Umbilical cord (tissue), 2 donors: ENCODE results near the gene RPS24. TPM values are rescaled to one million over a fixed set of nuclear protein-coding genes. Genes with fewer than 3 reads are reported as not detected.
"Not testable (repeated sequence)": the region's sequence is repeated elsewhere in the genome, so short reads cannot be mapped to it uniquely, and the experiment has no call there.

ENCODE experiments used
- DNase-seq: peaks from one replicate; pipeline ENCODE4 v3.0.0-alpha.2; 2015; ENCODE audit warnings: low spot score
- total RNA-seq: library from RNA; depleted of rRNA; stranded (reverse); fragments of >200 nt; gene quantifications from one replicate; pipeline ENCODE4 v1.2.3, GENCODE V29; 2014; ENCODE audit warnings: low replicate concordance; ENCODE audit not compliant: insufficient read depth

The RPS24 gene
- total RNA-seq: 3,243 TPM

DNA sequence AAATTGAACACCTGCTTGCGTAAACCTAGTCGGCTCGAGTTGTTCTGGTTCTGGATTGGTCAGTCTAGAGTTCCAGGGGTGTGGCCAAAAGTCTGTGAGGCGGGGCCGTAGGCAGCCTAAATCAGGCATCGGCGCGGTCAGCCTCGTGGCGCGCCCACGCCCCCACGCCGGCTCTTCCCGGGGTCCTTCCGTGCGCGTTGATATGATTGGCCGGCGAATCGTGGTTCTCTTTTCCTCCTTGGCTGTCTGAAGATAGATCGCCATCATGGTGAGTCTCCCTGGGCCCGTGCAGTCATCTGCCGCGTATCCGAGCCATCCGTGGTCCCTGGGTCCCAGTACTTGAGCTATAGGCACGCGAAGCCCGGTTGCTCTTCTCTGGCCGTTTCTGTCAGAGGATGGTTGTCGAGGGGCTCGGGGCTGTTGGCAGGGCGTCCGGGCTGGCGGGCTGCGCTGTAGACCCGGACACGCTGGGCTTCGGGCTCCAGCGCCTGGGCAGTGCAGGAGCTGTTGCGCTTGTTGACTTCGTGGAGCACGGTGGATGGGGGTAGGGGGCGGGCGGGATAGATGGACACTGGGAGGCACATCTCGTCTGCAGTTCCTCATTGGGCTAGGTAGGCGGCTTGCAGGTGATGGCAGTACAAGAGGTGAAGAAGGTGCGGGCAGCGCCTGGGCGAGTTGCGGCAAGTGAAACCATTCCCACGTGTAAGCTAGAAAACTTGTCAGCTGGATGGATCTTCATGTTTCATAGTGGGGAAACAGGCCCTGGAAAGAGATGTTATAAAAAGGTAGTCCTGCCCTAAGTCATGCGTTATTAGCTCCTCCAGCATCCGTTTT is at the start of gene RPS24:
TSS of gene RPS24 (plus strand) at position 227 of the 834 bp plus-strand sequence. CDS start at position 266, 39 bp downstream.
- peak; percentile 98 for DNase-seq

DNA sequence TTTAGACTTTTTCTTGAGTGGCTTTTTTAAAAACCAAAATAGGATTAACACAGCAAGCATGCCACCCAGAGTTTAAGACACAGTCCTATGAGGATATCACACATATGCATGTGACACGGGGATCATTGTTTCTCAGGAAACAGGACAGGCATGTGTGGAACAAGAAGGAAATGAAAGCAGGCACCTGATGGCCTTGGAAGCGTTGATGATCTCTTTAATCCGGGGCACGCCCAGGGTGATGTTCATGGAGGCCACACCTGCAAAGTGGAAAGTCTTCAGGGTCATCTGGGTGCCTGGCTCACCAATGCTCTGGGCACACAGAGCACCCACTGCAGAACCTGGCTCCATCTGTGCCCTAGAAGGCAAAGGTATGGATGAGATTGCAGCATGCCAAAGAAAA is 48.7 kb upstream of the RPS24 start:
- DNase-seq: no peak

DNA sequence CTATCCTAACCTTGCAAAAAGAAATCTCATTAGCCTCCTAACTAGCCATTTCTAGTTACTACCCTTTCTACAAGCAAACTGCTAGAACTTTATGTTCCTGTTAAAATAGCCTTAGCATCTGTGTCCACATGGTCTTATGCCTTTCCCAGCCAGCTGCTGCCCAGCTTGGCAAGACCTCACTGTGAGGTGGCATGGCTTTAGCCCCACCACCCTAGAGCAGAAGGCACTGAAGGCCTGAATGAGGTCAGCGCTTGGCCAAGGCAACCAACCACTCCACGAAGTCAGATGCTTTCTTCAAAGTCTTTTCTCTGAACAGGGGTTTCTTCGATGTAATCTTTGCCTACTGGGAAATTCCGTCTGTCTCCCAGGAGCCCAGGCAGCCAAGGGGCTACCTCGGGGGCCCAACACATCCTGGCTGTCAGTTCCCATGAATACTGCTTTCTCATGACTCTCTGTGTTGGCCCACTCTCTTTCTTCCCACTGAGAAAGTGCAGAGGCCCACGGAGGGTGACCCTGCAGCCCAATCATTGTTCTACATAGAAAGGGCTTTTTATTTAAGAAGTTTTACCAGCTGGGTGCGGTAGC is 45.9 kb upstream of the RPS24 start:
- no peak for DNase-seq

- DNase-seq: no peak
Measured at GRCh38 chr10:77989081-77989724, 44.5 kb upstream of the RPS24 start.

GRCh38 chr10:77993620-77994019 is 40.0 kb upstream of the RPS24 start:
- no peak for DNase-seq

DNA sequence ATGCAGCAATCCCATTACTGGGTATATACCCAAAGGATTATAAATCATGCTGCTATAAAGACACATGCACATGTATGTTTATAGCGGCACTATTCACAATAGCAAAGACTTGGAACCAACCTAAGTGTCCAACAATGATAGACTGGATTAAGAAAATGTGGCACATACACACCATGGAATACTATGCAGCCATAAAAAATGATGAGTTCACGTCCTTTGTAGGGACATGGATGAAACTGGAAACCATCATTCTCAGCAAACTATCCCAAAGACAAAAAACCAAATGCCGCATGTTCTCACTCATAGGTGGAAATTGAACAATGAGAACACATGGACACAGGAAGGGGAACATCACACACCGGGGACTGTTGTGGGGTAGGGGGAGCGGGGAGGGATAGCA is 34.9 kb upstream of the RPS24 start:
- DNase-seq: not testable (repeated sequence)

DNA sequence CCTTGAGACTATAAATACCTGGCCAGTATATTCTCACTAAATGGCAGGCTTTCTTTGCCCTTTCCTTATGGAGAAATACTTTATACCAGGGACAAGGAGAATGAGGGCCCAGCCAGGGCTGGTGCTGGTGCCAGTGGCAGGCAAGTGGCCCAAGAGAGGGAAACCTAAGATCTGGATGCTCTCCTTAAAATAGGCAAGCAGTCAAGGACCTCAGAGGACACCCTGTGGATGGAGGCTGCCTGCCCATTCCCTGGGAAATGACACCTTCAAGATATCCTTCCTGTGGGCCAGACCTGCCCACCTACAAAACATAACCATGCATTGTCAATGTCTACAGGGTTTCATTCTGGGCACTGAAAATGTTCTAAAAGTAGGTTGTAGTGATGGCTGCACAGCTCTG is 33.5 kb upstream of the RPS24 start:
- no peak for DNase-seq

DNA sequence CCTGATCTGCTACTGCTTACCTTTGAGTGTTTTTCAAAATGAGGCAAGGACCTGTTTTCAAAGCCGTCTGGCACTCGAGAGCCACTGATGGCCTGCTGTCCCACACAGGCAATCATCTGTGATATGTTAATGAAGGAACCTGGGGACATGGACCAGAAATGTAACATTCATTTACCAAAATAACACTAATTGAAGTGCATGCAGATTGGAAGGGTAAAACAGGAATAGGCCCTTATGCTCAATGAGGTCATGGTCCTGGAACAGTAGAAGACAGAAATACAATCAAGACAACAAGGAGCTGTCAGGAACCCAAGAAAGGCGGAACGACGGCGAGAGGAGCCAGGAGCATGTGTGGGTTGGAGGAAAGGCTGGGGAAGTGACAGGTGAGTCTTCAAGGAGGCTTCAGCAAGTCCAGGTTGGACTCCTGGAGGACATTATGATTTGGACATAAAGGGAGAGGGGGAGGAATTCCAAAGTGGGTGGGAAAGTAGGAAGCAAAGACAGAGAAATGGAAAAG is 32.6 kb upstream of the RPS24 start:
- DNase-seq: no peak

GRCh38 chr10:78002541-78003288 is 30.9 kb upstream of the RPS24 start:
- DNase-seq: peak; percentile 65

GRCh38 chr10:78004215-78005026 is 29.2 kb upstream of the RPS24 start:
- DNase-seq: no peak

DNA sequence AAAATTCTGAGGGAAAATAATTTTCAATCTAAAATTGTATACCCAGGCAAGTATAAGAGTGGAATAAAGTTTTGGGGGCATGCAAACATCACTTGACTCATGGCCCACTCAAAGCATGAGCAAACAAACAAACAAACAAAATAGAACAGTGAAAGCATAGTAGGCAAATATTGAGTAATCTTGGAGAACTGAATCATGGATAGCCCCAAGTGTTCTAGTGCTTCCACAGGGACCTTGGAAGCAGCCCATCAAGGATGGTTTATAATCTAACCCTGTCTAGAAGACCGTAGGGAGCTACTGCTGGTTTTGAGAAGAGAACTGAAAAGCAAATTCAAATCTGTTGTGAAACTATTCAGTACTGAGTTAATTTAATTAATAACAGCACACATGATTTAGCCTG is 26.5 kb upstream of the RPS24 start:
- DNase-seq: no peak

DNA sequence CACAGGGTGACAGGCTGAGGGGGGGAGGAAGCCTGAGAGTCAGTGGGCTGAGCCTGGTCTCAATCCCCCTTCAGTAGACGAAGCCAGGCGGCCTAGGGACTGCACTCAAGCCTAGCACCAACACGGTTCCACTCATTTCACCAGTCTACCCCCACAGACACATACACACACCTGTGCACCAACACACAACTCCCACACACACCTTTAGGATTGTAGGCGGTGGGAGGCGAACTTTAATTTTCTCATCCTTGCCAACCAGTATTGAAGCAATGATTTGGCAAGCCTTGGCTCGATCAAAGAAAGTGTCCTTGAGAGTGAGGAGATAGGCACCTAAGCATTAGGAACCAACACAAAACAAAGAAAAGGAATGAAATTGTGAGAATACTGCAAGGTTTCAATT is 24.0 kb upstream of the RPS24 start:
- no peak for DNase-seq

DNA sequence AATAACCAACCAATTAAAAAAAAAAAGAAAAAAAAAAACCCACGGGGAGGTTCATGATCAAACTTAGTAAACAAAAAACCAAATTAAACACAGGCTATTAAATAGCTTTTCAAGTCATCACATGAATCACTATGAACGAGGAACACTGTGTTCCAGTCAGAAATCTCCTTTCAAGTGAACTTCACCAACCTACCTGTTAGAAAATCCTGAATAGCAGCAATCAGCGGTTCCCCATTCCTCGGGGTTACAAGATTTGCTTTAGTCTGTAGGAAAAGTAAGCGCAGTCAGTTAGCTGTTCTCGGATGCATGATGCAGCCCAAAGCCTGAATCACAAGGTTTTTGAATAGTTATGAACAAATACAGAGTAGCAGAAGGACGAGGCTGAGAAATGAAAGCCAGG is 23.4 kb upstream of the RPS24 start:
- no peak for DNase-seq

- DNase-seq: no peak
Measured at GRCh38 chr10:78011065-78011464, 22.6 kb upstream of the RPS24 start.

- DNase-seq: no peak
Measured at GRCh38 chr10:78013564-78013963, 20.1 kb upstream of the RPS24 start.

DNA sequence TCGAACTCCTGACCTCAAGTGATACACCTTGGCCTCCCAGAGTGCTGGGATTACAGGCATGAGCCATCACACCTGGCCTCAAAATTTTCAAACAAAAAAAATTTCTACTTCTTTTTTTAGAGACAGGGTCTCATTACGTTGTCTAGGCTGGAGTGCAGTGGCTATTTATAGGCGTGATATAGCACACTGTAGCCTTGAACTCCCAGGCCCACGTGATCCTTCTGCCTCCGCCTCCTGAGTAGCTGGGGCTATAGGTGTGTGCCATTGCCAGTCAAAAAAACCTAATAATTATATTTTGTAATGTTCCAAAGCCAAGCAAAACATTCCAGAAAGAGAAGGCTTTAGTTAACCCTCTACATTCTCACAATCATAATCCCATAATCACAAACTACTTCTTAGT is 18.1 kb upstream of the RPS24 start:
- no peak for DNase-seq

DNA sequence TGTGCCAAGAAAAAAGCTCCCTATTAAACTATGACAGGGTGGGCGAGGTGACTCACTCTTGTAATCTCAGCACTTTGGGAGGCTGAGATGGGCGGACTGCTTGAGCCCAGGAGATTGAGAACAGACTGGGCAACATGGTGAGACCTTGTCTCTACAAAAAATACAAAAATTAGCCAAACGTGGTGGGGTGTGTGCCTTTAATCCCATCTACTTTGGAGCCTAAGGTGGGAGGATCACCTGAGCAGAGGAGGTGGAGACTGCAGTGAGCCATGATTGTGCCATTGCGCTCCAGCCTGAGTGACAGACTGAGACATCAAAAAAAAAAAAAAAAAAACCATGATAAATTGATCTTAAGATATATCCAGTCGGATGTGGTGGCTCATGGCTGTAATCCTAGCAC is 15.8 kb upstream of the RPS24 start:
- no peak for DNase-seq

DNA sequence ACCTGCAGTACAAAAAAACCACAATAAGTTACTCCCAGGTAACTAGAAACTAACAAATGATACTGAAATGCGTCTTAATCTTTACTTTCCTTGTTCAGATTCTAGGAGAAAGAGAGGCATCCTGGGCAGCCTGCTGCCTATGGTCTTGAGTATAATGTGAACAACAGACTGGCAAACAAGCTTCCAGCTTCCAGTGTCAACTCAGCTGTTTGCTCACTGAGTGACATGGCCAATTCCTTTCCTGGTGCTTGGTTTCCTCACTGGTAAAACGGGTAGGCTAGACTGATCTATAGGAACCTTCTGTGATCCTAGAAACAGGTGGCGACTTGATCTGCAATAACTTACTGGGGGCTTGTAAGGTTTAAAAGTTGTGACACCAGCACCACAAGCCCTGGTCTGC is 14.4 kb upstream of the RPS24 start:
- DNase-seq: no peak

GRCh38 chr10:78021201-78021600 is 12.5 kb upstream of the RPS24 start:
- no peak for DNase-seq

DNA sequence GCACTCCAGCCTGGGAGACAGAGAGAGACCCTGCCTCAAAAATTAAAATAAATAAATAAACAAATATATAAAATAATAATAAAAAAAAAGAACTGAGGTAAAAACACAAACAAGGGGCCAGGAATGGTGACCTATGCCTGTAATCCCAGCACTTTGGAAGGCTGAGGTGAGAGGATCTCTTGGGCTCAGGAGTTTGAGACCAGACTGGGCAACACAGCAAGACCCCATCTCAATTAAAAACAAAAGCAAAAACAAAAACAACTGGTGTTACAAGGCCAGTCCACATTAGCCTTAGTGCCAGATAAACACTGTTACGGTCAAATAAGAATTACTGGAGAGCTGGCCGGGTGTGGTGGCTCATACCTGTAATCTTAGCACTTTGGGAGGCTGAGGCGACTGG is 9.9 kb upstream of the RPS24 start:
- no peak for DNase-seq
